OCI-LY7 (cell line): ENCODE data around the gene CHTF8.

Source experiments
- EZH2phosphoT487 ChIP-seq: fragments of 200-600 bp; sonication (generic); IDR thresholded peaks from 2 replicates; pipeline ENCODE4 v1.6.1; 2018; ENCODE audit warnings: low read depth, borderline replicate concordance, mild to moderate bottlenecking, mixed run types, antibody characterized with exemption, low read length, moderate library complexity, mixed read lengths
- TF ChIP-seq, protein P1 (sequence below): fragments of 200-600 bp; sonication (generic); conservative IDR thresholded peaks from 2 replicates; pipeline ENCODE4 v1.5.1; 2014; ENCODE audit warnings: mild to moderate bottlenecking, antibody characterized with exemption, low read length, moderate library complexity, mixed read lengths

DNA sequence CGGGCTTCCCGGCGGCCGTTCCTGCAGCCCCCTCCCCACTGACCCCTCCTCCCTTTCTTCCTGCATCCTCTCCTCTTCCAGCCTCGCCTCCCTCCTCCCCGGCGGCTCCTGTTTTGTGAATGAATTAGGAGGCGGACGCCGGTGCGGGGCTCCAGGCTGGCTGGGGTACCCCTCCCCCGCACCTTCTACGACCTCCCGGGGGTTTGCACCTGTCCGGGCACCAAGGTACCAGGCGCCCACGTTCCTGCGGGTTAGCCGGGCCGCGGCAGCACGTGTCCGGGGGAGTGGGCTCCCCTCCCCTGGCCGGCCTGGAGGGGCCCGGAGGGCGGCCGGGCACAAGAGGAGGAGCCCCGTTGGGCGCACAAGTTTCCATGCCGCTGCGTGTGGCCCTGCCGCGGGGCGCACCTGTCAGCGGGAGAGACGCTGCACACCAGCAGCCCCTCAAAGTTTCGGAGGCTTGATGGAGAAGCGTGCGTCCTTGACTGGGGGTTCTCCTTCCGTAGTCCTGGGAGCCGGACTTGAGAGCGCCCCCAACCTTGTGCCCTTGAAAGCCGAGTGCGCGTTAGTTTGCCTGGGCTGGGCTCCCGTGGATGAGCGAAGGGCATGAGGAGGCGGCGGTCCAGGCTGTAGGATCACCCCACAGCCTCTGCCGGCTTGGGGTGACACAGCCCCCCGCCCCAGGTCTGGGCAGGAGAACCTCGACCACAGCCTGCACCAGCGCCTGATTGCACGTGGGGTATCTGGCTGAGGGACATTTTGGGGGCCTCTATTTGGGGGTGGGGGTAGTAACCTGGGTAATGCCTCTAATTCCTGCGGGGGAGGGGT is 25.7 kb downstream of the CHTF8 start:
- TF ChIP-seq, protein P1, sequence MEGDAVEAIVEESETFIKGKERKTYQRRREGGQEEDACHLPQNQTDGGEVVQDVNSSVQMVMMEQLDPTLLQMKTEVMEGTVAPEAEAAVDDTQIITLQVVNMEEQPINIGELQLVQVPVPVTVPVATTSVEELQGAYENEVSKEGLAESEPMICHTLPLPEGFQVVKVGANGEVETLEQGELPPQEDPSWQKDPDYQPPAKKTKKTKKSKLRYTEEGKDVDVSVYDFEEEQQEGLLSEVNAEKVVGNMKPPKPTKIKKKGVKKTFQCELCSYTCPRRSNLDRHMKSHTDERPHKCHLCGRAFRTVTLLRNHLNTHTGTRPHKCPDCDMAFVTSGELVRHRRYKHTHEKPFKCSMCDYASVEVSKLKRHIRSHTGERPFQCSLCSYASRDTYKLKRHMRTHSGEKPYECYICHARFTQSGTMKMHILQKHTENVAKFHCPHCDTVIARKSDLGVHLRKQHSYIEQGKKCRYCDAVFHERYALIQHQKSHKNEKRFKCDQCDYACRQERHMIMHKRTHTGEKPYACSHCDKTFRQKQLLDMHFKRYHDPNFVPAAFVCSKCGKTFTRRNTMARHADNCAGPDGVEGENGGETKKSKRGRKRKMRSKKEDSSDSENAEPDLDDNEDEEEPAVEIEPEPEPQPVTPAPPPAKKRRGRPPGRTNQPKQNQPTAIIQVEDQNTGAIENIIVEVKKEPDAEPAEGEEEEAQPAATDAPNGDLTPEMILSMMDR = no peak
- TF ChIP-seq EZH2phosphoT487 = no peak
